PC-9 (cell line): ENCODE measurements around the gene DUSP7. TPM values are rescaled to one million over a fixed set of nuclear protein-coding genes. Genes with fewer than 3 reads are reported as not detected.

Experiments
- Bru-seq: library from RNA; stranded (reverse); fragments of 400-500 nt; gene quantifications from one replicate; lab custom pipeline; 2021; lab: Mats Ljungman, UMichigan
- BruChase-seq, 2 experiments: library from RNA; stranded (reverse); fragments of 400-500 nt; gene quantifications; one replicate each; lab custom pipeline; 2021; lab: Mats Ljungman, UMichigan
- BruUV-seq: library from RNA; stranded (reverse); fragments of 400-500 nt; replicated peaks from 2 replicates; lab custom pipeline; 2021; lab: Mats Ljungman, UMichigan
- CTCF ChIA-PET: fragments of 300-600 bp; sonication (Branson Sonifier 250); formaldehyde crosslinking; loops from one replicate; lab custom pipeline; 2022; ENCODE audit warnings: antibody characterized with exemption; lab: Charles Lee
- POLR2A ChIA-PET: fragments of 300-600 bp; sonication (Branson Sonifier 250); formaldehyde crosslinking; loops from one replicate; lab custom pipeline; 2022; ENCODE audit warnings: antibody characterized with exemption; ENCODE audit not compliant: unreplicated experiment; lab: Charles Lee
- DNase-seq, 2 experiments: peaks; one replicate each; pipeline versions ENCODE4 v3.0.0 to v3.0.0-alpha.2; 2015 to 2022; ENCODE audit warnings: mixed read lengths in 1 of 2
- H2AFZ ChIP-seq: fragments of 200-600 bp; sonication (generic); 2 replicates; pipeline ENCODE4 v1.8.1; 2017; ENCODE audit warnings: antibody characterized with exemption
- H3F3A ChIP-seq: fragments of 200-600 bp; sonication (generic); 2 replicates; pipeline ENCODE4 v1.8.1; 2017; ENCODE audit warnings: antibody characterized with exemption, mild to moderate bottlenecking, low read depth; ENCODE audit not compliant: insufficient read depth
- H3K27ac ChIP-seq: fragments of 200-600 bp; sonication (generic); 2 replicates; pipeline ENCODE4 v1.6.1; 2016; ENCODE audit warnings: mixed run types
- H3K27me3 ChIP-seq: fragments of 200-600 bp; sonication (generic); 2 replicates; pipeline ENCODE4 v1.6.1; 2016; ENCODE audit warnings: low read depth, mixed run types; ENCODE audit not compliant: insufficient read depth
- H3K36me3 ChIP-seq: fragments of 200-600 bp; sonication (generic); 2 replicates; pipeline ENCODE4 v1.6.1; 2016; ENCODE audit warnings: low read depth, mixed run types
- H3K4me1 ChIP-seq: fragments of 200-600 bp; sonication (generic); replicated peaks from 2 replicates; pipeline ENCODE4 v1.6.1; 2016; ENCODE audit warnings: mixed run types; ENCODE audit not compliant: insufficient read depth
- H3K4me2 ChIP-seq: fragments of 200-600 bp; sonication (generic); 2 replicates; pipeline ENCODE4 v1.6.1; 2017; ENCODE audit warnings: mixed run types
- H3K4me3 ChIP-seq: fragments of 200-600 bp; sonication (generic); 2 replicates; pipeline ENCODE4 v1.6.1; 2016; ENCODE audit warnings: mixed run types
- H3K79me2 ChIP-seq: fragments of 200-600 bp; sonication (generic); 2 replicates; pipeline ENCODE4 v1.6.1; 2017; ENCODE audit warnings: low read depth, mixed run types
- H3K9me2 ChIP-seq: fragments of 200-600 bp; sonication (generic); 2 replicates; pipeline ENCODE4 v1.8.1; 2017; ENCODE audit warnings: mild to moderate bottlenecking; ENCODE audit not compliant: insufficient read depth
- H3K9me3 ChIP-seq: fragments of 200-600 bp; sonication (generic); 2 replicates; pipeline ENCODE4 v1.8.1; 2016; ENCODE audit warnings: low read depth; ENCODE audit not compliant: insufficient read depth
- H4K20me1 ChIP-seq: fragments of 200-600 bp; sonication (generic); 2 replicates; pipeline ENCODE4 v1.8.1; 2017; ENCODE audit not compliant: insufficient read depth
- EZH2 ChIP-seq: fragments of 200-600 bp; sonication (generic); IDR thresholded peaks from 2 replicates; pipeline ENCODE4 v1.8.0; 2017; ENCODE audit warnings: antibody characterized with exemption, low read depth
- intact Hi-C: fragments of 100-400 bp; cut with micrococcal nuclease; formaldehyde crosslinking; loops from one replicate; pipeline ENCODE4 v1.10.0; 2022; ENCODE audit not compliant: unreplicated experiment
- long read RNA-seq: library from polyadenylated mRNA; stranded (forward); transcript quantifications from one replicate; pipeline ENCODE4 v2.0.0, GENCODE V29; 2022
- total RNA-seq: library from RNA; stranded (reverse); gene quantifications from 2 replicates; pipeline ENCODE4 v1.2.3, GENCODE V29; 2021
- TF ChIP-seq, protein P1 (sequence below): fragments of 200-600 bp; sonication (generic); conservative IDR thresholded peaks from 2 replicates; pipeline ENCODE4 v1.6.1; 2017; ENCODE audit warnings: mixed run types, antibody characterized with exemption, mild to moderate bottlenecking, moderate library complexity

DUSP7 gene, protein sequence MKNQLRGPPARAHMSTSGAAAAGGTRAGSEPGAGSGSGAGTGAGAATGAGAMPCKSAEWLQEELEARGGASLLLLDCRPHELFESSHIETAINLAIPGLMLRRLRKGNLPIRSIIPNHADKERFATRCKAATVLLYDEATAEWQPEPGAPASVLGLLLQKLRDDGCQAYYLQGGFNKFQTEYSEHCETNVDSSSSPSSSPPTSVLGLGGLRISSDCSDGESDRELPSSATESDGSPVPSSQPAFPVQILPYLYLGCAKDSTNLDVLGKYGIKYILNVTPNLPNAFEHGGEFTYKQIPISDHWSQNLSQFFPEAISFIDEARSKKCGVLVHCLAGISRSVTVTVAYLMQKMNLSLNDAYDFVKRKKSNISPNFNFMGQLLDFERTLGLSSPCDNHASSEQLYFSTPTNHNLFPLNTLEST
- total RNA-seq (9.4 and 9.5 TPM in 2 replicates), Bru-seq, nascent RNA (percentile 53 among the genes with signal in this experiment), BruChase-seq, experiment 1, labeled RNA remaining after a 2-hour chase (percentile 72 among the genes with signal in this experiment), BruChase-seq, experiment 2, labeled RNA remaining after a 6-hour chase (percentile 82 among the genes with signal in this experiment)
- long read RNA-seq, transcript DUSP7-202 (3 exons, 3,340 nt) = major isoform, 6 of 12 reads
- long read RNA-seq, partial matches to known transcripts = 6 of 12 reads
- long read RNA-seq, other reads (novel, unspliced or antisense) = 0 of 12 reads

DNA sequence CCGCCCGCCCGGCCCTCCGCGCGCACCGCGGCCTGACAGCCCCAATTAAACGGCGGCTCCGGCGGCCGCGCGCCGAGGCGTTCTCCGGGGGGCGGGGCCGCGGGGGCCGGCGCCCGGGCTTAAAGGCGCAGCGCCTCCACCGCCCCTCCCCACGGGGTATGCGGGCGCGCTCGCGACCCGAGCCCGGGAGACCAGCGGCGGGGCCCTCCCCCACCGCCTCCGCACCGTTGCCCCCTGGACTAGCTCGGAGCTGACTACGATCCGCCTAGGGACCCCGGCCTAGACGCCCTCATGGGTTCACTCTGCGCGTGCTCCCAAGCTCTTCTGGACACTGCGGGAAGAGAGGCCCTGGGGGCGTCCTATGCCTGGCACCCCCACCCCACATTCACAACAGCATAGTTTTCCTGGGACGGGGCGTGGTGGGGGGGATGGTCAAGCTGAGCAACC lies at the start of gene DUSP7:
DUSP7 (minus strand) TSS at position 51 of the 447 bp plus-strand sequence. CDS start 205 bp downstream, outside the sequence.
- no peak for TF ChIP-seq EZH2
- TF ChIP-seq, protein P1, sequence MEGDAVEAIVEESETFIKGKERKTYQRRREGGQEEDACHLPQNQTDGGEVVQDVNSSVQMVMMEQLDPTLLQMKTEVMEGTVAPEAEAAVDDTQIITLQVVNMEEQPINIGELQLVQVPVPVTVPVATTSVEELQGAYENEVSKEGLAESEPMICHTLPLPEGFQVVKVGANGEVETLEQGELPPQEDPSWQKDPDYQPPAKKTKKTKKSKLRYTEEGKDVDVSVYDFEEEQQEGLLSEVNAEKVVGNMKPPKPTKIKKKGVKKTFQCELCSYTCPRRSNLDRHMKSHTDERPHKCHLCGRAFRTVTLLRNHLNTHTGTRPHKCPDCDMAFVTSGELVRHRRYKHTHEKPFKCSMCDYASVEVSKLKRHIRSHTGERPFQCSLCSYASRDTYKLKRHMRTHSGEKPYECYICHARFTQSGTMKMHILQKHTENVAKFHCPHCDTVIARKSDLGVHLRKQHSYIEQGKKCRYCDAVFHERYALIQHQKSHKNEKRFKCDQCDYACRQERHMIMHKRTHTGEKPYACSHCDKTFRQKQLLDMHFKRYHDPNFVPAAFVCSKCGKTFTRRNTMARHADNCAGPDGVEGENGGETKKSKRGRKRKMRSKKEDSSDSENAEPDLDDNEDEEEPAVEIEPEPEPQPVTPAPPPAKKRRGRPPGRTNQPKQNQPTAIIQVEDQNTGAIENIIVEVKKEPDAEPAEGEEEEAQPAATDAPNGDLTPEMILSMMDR = no peak
- peak within 1 kb of the TSS; percentile 87 for H2AFZ ChIP-seq
- POLR2A ChIA-PET = interaction anchor here (0.5 kb wide), 1 partner anchor 194 kb away, joined by 20 read pairs; no protein-coding TSS in a partner anchor
- no peaks in the 10 kb centered on the region for H3K9me2 ChIP-seq
- BruUV-seq = no TSS peak
- H3K4me1 ChIP-seq = peaks cover 6% of the 10 kb centered on the region; the same call in 1 of the 2 replicates
- no peaks in the 10 kb centered on the region for H4K20me1 ChIP-seq
- no peaks in the 10 kb centered on the region for H3K9me3 ChIP-seq
- no peaks in the 10 kb centered on the region for H3K36me3 ChIP-seq
- peaks cover 13% of the 10 kb centered on the region for H3K79me2 ChIP-seq
- CTCF ChIA-PET = interaction anchor here (1.0 to 1.6 kb wide), 3 partner anchors 15 to 115 kb away, joined by 3 to 6 read pairs (median 3); partner anchors contain the start of gene RRP9
- H3F3A ChIP-seq = no peaks in the 10 kb centered on the region
- H3K27ac ChIP-seq = no peak within 1 kb of the TSS
- intact Hi-C loops = loop anchor here (2.0 kb wide), 2 partner anchors 58 to 114 kb away; partner anchors contain the start of gene PARP3
- peak within 1 kb of the TSS; percentile 96 for H3K4me2 ChIP-seq
- H3K4me3 ChIP-seq = peak within 1 kb of the TSS; percentile 72
- DNase-seq = peak in 1 of 2 experiments; percentile 66
- H3K27me3 ChIP-seq = no peaks in the 10 kb centered on the region

DNA sequence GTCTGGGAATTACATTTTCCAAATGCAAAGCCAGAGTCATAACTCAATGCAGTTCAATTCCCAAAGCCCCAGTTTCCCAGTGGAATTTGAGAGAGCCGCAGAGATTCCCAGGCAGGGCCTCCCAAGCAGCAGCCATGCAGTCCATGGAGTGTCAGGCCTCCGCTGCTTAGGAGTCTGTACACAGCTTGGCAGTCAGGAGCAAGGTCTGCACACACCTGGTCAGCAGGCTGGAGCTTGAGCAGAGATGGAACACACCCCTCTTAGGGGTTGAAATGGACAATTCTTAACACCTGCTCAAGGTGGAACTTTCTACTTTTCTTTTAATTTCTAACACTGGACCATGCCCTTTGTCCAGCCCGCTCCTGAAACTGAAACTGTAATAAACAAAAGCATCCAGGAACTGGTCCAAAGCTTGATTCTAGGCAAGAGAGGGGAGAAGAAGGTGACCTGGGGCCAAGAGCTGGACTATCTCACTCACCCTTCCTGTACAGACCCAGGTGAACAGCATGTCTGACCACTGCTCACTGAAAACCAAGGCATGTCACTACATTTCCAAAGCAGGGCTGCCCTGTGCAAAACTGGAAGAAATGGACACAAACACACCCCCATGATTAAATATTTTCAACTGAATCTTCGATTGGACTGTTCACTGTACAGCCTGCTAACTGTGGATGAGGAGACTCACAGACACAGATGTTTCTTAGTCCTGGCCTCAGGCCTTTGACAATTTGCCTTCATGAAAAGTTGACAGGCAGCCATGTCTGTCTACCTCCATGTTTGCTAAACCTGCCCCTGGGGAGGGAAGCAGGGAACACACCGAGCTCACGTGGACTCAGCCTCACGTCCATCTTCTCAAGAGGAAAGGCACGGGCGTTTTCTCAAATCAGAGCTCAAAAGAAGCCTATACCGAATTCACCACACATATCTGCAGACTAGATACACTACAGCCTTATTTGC lies 48.6 kb upstream of the DUSP7 start:
- no peak overlapping the region for H3K4me2 ChIP-seq
- peaks cover 8% of the 10 kb centered on the region for H3K36me3 ChIP-seq
- H3K9me2 ChIP-seq = no peaks in the 10 kb centered on the region
- H3K27me3 ChIP-seq = no peaks in the 10 kb centered on the region
- no peak for TF ChIP-seq EZH2
- TF ChIP-seq, protein P1 = no peak
- no peak for DNase-seq
- intact Hi-C loops = no loop called here
- no peak overlapping the region for H3K4me3 ChIP-seq
- ChIA-PET CTCF (interaction anchor here (0.6 kb wide), 1 partner anchor 29 kb away, joined by 5 read pairs; no protein-coding TSS in a partner anchor), POLR2A (no interaction called here)
- H3K9me3 ChIP-seq = no peaks in the 10 kb centered on the region
- no TSS peak for BruUV-seq
- no peaks in the 10 kb centered on the region for H4K20me1 ChIP-seq
- H3F3A ChIP-seq = no peaks in the 10 kb centered on the region
- no peaks in the 10 kb centered on the region for H3K79me2 ChIP-seq
- H3K27ac ChIP-seq = no peak overlapping the region
- H2AFZ ChIP-seq = no peak overlapping the region
- H3K4me1 ChIP-seq = no peaks in the 10 kb centered on the region
